Psoas muscle (tissue), 8 donors: Measurements from ENCODE around the gene ATP1B4. TPM values are rescaled to one million over a fixed set of nuclear protein-coding genes. Genes with fewer than 3 reads are reported as not detected.
"Not testable (repeated sequence)": the region's sequence is repeated elsewhere in the genome, so short reads cannot be mapped to it uniquely, and the experiment has no call there.

ENCODE experiments used
- ATAC-seq, 4 donors: fragments of 200-7000 bp; cut with Tn5 transposase; one replicate each; pipeline ENCODE4 v1.9.1; 2020; ENCODE audit warnings: moderate library complexity in 3 of 4, mild to moderate bottlenecking in 2 of 4
- DNase-seq, 2 donors: peaks; one replicate each; pipeline ENCODE4 v3.0.0-alpha.2; 2020
- H3K27ac ChIP-seq: fragments of 200-600 bp; one replicate; pipeline ENCODE4 v1.8.0; 2022
- H3K27me3 ChIP-seq, 3 donors: fragments of 200-600 bp in 1 of 3; one replicate each; pipeline versions ENCODE4 v1.6.1 to v1.8.0; 2013 to 2022; ENCODE audit warnings: low read length in 2 of 3, mild to moderate bottlenecking in 2 of 3, moderate library complexity in 1 of 3; ENCODE audit not compliant: insufficient read depth in 3 of 3
- H3K36me3 ChIP-seq, 2 donors: fragments of 200-600 bp in 1 of 2; one replicate each; pipeline versions ENCODE4 v1.6.1 to v1.8.0; 2013 to 2022; ENCODE audit warnings: low read depth in 1 of 2, mild to moderate bottlenecking in 1 of 2, moderate library complexity in 1 of 2; ENCODE audit not compliant: insufficient read depth in 1 of 2
- H3K4me1 ChIP-seq: fragments of 200-600 bp; one replicate; pipeline ENCODE4 v1.8.0; 2022
- H3K4me3 ChIP-seq: fragments of 200-600 bp; one replicate; pipeline ENCODE4 v1.8.0; 2022; ENCODE audit warnings: mild to moderate bottlenecking
- H3K9me3 ChIP-seq: fragments of 200-600 bp; one replicate; pipeline ENCODE4 v1.8.0; 2022
- WGBS, 3 donors: extraction: QIAGEN DNeasy Blood & Tissue Kit; methylation state at CpG; one replicate each; pipeline versions ENCODE4 v1.1.6 to v1.1.7; 2013; 5-methylcytosine and 5-hydroxymethylcytosine counted together
- intact Hi-C, 2 donors: fragments of 100-400 bp; cut with DNase I; formaldehyde crosslinking; loops; one replicate each; pipeline versions ENCODE4 v1.11.0 to v1.14.2; 2022
- polyA plus RNA-seq, 3 donors: library from polyadenylated mRNA; stranded (reverse); fragments of 200-250 nt; gene quantifications; one replicate each; pipeline ENCODE4 v1.2.3, GENCODE V29; 2013
- total RNA-seq, 4 donors: library from RNA; stranded (reverse); fragmentation: NEBNext Ultra II Directional in 2 of 4; extraction: Animal tissue kit (Norgen Biotek cat#: 25700) in 2 of 4; gene quantifications; one replicate each; pipeline versions ENCODE4 v1.2.1 to v1.2.4, GENCODE V29; 2021 to 2023
- TF ChIP-seq, protein P1 (sequence below): fragments of 200-600 bp; IDR thresholded peaks from one replicate; pipeline ENCODE4 v1.8.0; 2022; ENCODE audit warnings: antibody characterized with exemption
- donor health status: healthy with polysubstance abuse.
- donor health status: DM: no; HTN: no; CAD: no; lungs with moderate emphysema.
- donor health status: Bipolar disorder and iron deficiency.
- donor health status: healthy.
- donor health status: DM: yes; HTN: yes; CAD: no.
- donor health status: DM: no; HTN: no; CAD: no.
- donor health status: DM: no; HTN: no; CAD: no.
- donor health status: DM: yes; HTN: yes; CAD: no.

The ATP1B4 gene
- total and polyA plus RNA-seq, 7 donors: 0.26 to 41.5 (median 7.1) TPM

GRCh38 chrX:120334603-120335002 lies 27.3 kb upstream of the ATP1B4 start:
- WGBS, 3 donors: 60 to 100% (median 93%) methylated on average over 1 of the region's 1 CpG
- Histone ChIP-seq H3K4me3 (no peak overlapping the region), H3K27ac (no peak overlapping the region), H3K36me3 (no peaks in the 10 kb centered on the region), H3K9me3 (peaks cover 31% of the 10 kb centered on the region), H3K27me3 (no peaks in the 10 kb centered on the region), H3K4me1 (no peaks in the 10 kb centered on the region)
- no peak for ATAC-seq
- no peak for DNase-seq
- intact Hi-C loops: loop anchor here (5.0 kb wide), 3 partner anchors 118 to 143 kb away; no protein-coding TSS in a partner anchor
- TF ChIP-seq, protein P1, sequence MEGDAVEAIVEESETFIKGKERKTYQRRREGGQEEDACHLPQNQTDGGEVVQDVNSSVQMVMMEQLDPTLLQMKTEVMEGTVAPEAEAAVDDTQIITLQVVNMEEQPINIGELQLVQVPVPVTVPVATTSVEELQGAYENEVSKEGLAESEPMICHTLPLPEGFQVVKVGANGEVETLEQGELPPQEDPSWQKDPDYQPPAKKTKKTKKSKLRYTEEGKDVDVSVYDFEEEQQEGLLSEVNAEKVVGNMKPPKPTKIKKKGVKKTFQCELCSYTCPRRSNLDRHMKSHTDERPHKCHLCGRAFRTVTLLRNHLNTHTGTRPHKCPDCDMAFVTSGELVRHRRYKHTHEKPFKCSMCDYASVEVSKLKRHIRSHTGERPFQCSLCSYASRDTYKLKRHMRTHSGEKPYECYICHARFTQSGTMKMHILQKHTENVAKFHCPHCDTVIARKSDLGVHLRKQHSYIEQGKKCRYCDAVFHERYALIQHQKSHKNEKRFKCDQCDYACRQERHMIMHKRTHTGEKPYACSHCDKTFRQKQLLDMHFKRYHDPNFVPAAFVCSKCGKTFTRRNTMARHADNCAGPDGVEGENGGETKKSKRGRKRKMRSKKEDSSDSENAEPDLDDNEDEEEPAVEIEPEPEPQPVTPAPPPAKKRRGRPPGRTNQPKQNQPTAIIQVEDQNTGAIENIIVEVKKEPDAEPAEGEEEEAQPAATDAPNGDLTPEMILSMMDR: no peak

DNA sequence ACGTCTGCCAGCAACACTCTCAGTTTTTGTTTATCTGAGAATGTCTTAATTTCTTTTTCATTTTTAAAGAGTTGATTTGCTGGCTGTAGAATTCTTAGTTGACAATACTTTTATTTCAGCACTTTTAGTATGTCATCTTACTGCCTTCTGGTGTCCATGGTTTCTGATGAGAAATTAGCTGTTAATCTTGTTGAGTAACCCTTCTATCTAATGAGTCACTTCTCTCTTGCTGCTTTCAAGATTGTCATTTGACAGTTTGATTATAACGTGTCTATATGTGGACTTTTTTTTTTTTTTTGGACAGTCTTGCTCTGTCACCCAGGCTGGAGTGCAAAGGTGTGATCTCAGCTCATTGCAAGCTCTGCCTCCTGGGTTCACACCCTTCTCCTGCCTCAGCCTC lies 26.6 kb upstream of the ATP1B4 start:
- ATAC-seq: no peak
- Histone ChIP-seq H3K9me3 (peaks cover 31% of the 10 kb centered on the region), H3K27ac (no peak overlapping the region), H3K27me3 (no peaks in the 10 kb centered on the region), H3K36me3 (no peaks in the 10 kb centered on the region), H3K4me1 (no peaks in the 10 kb centered on the region), H3K4me3 (no peak overlapping the region)
- DNase-seq: no peak
- intact Hi-C loops: no loop called here
- TF ChIP-seq, protein P1: no peak
- 69 to 88% (median 78%) methylated on average over 2 of the region's 2 CpGs for WGBS, 3 donors

DNA sequence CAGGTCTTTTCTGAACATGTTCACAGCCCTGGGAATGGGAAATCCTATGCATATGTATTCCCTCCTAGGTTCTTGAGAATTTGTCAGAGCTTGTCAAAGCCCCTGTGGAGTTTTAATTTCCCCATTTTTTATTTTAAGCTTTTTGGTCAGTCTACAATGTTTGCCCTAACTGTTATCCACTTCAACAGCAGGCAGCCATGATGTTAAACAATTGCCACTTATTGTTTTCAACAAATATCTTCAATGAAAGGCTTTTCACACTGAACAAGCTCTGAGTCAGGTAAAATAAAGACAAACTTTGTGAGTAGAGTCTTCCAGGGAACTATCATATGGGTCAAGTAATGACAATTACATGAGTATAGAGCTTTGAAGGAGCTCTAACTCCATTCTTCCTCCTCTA lies 25.0 kb upstream of the ATP1B4 start:
- Histone ChIP-seq H3K4me3 (no peak overlapping the region), H3K9me3 (peaks cover 31% of the 10 kb centered on the region), H3K27ac (no peak overlapping the region), H3K4me1 (no peaks in the 10 kb centered on the region), H3K36me3 (no peaks in the 10 kb centered on the region), H3K27me3 (no peaks in the 10 kb centered on the region)
- DNase-seq (no peak), ATAC-seq (no peak)
- TF ChIP-seq, protein P1: no peak
- intact Hi-C loops: no loop called here

GRCh38 chrX:120344566-120344965 lies 17.3 kb upstream of the ATP1B4 start:
- intact Hi-C loops, H3K9me3 ChIP-seq, H3K4me1 ChIP-seq, DNase-seq, H3K27ac ChIP-seq, H3K4me3 ChIP-seq, H3K27me3 ChIP-seq, ATAC-seq, H3K36me3 ChIP-seq: not testable (repeated sequence)
- WGBS, 3 donors: 84 to 90% (median 89%) methylated on average over 7 to 11 of the region's 11 CpGs

DNA sequence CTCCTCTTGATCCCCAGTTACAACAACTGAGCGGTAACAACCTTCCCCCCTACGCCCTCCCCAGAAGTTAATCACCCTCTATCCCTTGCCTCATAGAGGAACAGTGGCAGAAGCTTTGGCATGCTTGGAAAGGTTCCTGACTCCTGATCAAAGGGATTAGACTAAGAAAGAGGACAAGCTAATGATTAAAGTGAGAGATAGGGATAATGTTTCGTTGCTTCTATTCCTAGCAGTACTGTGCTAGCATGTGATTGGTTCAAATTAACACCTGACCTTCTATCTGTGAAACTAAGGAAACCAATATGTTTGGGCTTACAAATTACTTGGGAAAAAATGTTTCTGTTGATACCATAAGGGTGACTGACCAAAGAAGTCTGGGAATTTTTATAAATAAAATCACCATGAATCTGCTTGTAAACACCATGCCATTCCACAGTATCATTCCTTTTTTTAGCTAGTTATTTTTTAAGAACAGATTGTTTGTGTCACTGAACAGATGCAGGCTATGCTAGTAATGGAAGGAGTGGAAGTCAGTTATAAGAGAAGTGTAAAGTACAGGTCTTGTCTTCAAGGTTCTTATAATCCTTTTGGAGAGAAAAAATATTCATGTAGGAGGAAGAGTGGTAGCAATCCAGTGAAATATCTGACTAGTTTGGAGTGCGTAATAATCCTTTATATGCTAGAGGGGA lies 11.3 kb upstream of the ATP1B4 start:
- intact Hi-C loops: no loop called here
- TF ChIP-seq, protein P1: no peak
- WGBS, 3 donors: 50 to 60% (median 51%) methylated on average over 4 of the region's 4 CpGs
- no peak overlapping the region for H3K4me3 ChIP-seq
- ATAC-seq: peak; percentile 77 to 96 (median 80)
- DNase-seq: no peak
- no peaks in the 10 kb centered on the region for H3K27me3 ChIP-seq
- no peaks in the 10 kb centered on the region for H3K4me1 ChIP-seq
- no peaks in the 10 kb centered on the region for H3K9me3 ChIP-seq
- peak overlapping the region; percentile 65 for H3K27ac ChIP-seq
- H3K36me3 ChIP-seq: no peaks in the 10 kb centered on the region
